ENCODE measurements around the gene TFPT.

DNA sequence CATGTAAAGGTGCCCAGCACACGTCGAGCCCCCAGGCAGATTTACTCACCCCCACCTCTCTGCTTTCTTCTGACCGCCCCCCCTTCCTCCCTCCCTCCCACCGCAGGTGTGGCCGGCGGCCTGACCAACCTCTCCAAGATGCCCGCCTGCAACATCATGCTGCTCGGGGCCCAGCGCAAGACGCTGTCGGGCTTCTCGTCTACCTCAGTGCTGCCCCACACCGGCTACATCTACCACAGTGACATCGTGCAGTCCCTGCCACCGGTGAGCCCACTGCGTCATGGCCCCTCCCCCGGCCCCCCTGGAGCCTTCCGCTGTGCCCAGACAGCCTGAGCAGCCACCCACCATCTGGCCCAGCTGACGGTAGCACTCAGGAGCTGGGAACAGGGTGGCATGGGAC is 8.9 kb upstream of the TFPT start:
- TF ChIP-seq, protein P1, sequence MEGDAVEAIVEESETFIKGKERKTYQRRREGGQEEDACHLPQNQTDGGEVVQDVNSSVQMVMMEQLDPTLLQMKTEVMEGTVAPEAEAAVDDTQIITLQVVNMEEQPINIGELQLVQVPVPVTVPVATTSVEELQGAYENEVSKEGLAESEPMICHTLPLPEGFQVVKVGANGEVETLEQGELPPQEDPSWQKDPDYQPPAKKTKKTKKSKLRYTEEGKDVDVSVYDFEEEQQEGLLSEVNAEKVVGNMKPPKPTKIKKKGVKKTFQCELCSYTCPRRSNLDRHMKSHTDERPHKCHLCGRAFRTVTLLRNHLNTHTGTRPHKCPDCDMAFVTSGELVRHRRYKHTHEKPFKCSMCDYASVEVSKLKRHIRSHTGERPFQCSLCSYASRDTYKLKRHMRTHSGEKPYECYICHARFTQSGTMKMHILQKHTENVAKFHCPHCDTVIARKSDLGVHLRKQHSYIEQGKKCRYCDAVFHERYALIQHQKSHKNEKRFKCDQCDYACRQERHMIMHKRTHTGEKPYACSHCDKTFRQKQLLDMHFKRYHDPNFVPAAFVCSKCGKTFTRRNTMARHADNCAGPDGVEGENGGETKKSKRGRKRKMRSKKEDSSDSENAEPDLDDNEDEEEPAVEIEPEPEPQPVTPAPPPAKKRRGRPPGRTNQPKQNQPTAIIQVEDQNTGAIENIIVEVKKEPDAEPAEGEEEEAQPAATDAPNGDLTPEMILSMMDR (conservative IDR thresholded peaks at IDR 0.05): no peak
- no peak for TF ChIP-seq EZH2 (IDR thresholded peaks at IDR 0.05; ENCODE audit: low read depth)

Measured in PC-9 (cell line).